Lower leg skin (tissue), 4 donors: ENCODE measurements around the gene MED12. TPM values are rescaled to one million over a fixed set of nuclear protein-coding genes. Genes with fewer than 3 reads are reported as not detected.
A peak's percentile ranks its signal among the peaks of the same experiment; 100 is the strongest.

Experiments used
- DNase-seq, 2 donors: peaks; one replicate each; pipeline ENCODE4 v3.0.0-alpha.2; 2019; ENCODE audit warnings: low spot score in 2 of 2
- H3K4me3 ChIP-seq: fragments of 200-600 bp; sonication (generic); 2 replicates; pipeline ENCODE4 v1.5.1; 2017; ENCODE audit warnings: mild to moderate bottlenecking, low read depth; ENCODE audit not compliant: poor library complexity, severe bottlenecking
- POLR2A ChIP-seq, 2 donors: fragments of 450-650 bp; IDR thresholded peaks; one replicate each; pipeline ENCODE4 v1.6.1; 2016 to 2017; ENCODE audit warnings: antibody characterized with exemption in 2 of 2, mild to moderate bottlenecking in 1 of 2, moderate library complexity in 1 of 2
- WGBS, 2 donors: methylation state at CpG; one replicate each; pipeline ENCODE4 v1.1.5; 2018; 5-methylcytosine and 5-hydroxymethylcytosine counted together
- intact Hi-C: fragments of 100-400 bp; cut with DNase I; formaldehyde crosslinking; loops from one replicate; pipeline ENCODE4 v1.15.0; 2023; ENCODE audit warnings: low total_unique reads
- total RNA-seq, 4 donors: library from RNA; depleted of rRNA; stranded (reverse); fragments of >200 nt; gene quantifications; one replicate each; pipeline ENCODE4 v1.1.0, GENCODE V29; 2016
- TF ChIP-seq, protein P1 (sequence below), 3 donors: fragments of 450-650 bp; IDR thresholded peaks; one replicate each; pipeline ENCODE4 v1.5.1; 2016; ENCODE audit warnings: antibody characterized with exemption in 3 of 3, mild to moderate bottlenecking in 3 of 3, moderate library complexity in 2 of 3

The MED12 gene
- total RNA-seq, 4 donors from 2014 or later, result 27.3 to 42.9 (median 31.7) TPM

DNA sequence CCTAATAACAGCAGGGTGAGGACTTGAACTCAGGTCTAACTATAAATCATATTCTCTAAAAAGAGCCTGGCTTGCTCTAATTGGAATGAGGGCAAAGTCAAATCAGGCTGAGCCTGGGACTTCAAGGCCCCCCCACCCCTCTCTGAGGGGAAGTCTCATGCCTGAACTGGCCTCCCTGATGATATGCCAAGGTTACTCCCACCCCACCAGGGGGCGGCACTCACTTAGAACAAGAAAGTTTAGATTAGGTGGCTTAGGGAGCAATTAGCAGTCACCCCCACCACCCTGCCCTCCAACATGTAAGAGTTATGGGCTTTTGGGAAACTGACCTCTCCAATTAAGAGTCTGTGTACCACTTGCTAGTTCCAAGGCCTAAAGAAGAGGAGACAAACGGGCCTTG, 20.1 kb upstream of the MED12 start:
- intact Hi-C loops, result no loop called here
- DNase-seq, result peak in 1 of 2 donors; percentile 87
- TF ChIP-seq POLR2A (IDR thresholded peaks at IDR 0.05), result no peak
- TF ChIP-seq, protein P1, sequence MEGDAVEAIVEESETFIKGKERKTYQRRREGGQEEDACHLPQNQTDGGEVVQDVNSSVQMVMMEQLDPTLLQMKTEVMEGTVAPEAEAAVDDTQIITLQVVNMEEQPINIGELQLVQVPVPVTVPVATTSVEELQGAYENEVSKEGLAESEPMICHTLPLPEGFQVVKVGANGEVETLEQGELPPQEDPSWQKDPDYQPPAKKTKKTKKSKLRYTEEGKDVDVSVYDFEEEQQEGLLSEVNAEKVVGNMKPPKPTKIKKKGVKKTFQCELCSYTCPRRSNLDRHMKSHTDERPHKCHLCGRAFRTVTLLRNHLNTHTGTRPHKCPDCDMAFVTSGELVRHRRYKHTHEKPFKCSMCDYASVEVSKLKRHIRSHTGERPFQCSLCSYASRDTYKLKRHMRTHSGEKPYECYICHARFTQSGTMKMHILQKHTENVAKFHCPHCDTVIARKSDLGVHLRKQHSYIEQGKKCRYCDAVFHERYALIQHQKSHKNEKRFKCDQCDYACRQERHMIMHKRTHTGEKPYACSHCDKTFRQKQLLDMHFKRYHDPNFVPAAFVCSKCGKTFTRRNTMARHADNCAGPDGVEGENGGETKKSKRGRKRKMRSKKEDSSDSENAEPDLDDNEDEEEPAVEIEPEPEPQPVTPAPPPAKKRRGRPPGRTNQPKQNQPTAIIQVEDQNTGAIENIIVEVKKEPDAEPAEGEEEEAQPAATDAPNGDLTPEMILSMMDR (IDR thresholded peaks at IDR 0.05), result no peak
- WGBS, 2 donors, result 28 to 29% methylated on average over 1 to 2 of the region's 2 CpGs
- no peak overlapping the region for H3K4me3 ChIP-seq

DNA sequence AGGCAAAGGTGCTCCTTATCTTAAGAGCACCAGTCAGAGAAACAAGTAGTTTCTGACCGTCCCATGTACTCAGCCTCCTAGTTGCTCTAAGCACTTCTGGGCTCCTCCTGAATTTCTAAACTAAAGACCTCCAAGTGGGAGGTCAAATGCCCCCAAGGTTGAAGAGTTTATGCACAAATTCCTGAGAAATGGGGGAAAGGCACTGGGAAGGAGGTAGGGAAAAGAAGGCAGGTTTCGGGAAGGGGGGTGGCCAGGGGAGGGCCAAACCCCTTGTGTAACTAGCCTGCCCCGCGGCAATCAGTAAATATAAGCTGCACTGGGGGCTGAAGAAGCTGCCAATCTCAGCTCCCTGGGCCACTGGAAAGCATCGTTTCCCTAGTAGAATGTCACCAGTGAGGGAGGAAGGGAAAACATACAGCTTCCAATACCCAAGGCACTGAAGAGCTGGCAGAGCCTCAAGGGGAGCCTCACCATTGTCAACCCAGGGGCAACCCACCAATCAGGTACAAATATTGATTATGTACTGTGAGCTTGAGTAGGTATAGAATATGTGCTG, 19.4 kb upstream of the MED12 start:
- TF ChIP-seq, protein P1 (IDR thresholded peaks at IDR 0.05), result no peak
- no peak for TF ChIP-seq POLR2A (IDR thresholded peaks at IDR 0.05)

DNA sequence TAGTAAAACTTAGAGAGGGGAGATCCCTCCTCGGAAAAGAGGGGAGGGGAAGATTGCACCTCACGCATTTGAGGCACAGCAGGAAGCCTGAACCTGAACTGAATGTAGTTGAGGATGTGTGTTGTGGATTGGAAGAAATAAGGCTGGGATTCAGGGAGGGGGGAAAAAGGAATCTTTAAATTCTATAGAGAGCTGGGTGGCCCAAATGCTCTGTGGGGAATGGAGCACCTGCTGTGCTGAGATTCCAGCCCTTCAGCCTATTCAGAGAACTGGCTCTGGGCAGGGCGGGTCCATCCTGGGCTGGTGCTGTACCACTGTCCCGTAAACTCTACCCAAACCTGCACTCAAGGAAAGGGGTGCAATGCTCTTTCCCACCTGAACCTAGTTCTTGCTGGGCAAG, 18.7 kb upstream of the MED12 start:
- TF ChIP-seq, protein P1 (IDR thresholded peaks at IDR 0.05), result no peak
- no peak for TF ChIP-seq POLR2A (IDR thresholded peaks at IDR 0.05)
- intact Hi-C loops, result loop anchor here (2.0 kb wide), 1 partner anchor 209 kb away; no protein-coding TSS in a partner anchor

More for the DNA sequence above, 19.4 kb upstream of the MED12 start:
- no peak overlapping the region for H3K4me3 ChIP-seq
- intact Hi-C loops, result no loop called here
- peak in 1 of 2 donors; percentile 48 for DNase-seq
- 50 to 56% methylated on average over 5 of the region's 5 CpGs for WGBS, 2 donors

DNA sequence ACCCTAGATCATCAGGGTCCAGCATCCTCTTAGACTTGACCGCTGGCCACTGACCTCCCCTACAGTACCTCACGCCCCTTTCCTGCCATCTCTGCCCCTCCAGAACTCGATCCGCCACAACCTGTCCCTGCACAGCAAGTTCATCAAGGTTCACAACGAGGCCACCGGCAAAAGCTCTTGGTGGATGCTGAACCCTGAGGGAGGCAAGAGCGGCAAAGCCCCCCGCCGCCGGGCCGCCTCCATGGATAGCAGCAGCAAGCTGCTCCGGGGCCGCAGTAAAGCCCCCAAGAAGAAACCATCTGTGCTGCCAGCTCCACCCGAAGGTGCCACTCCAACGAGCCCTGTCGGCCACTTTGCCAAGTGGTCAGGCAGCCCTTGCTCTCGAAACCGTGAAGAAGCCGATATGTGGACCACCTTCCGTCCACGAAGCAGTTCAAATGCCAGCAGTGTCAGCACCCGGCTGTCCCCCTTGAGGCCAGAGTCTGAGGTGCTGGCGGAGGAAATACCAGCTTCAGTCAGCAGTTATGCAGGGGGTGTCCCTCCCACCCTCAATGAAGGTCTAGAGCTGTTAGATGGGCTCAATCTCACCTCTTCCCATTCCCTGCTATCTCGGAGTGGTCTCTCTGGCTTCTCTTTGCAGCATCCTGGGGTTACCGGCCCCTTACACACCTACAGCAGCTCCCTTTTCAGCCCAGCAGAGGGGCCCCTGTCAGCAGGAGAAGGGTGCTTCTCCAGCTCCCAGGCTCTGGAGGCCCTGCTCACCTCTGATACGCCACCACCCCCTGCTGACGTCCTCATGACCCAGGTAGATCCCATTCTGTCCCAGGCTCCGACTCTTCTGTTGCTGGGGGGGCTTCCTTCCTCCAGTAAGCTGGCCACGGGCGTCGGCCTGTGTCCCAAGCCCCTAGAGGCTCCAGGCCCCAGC, 17.6 kb upstream of the MED12 start:
- TF ChIP-seq POLR2A (IDR thresholded peaks at IDR 0.05), result no peak
- TF ChIP-seq, protein P1 (IDR thresholded peaks at IDR 0.05), result no peak
- 71 to 76% methylated on average over 18 to 28 of the region's 31 CpGs for WGBS, 2 donors
- intact Hi-C loops, result loop anchor here (2.0 kb wide), 1 partner anchor 208 kb away; no protein-coding TSS in a partner anchor
- no peak for DNase-seq
- no peak overlapping the region for H3K4me3 ChIP-seq

More for the DNA sequence above, 18.7 kb upstream of the MED12 start:
- 62 to 80% methylated on average over 4 of the region's 4 CpGs for WGBS, 2 donors
- no peak overlapping the region for H3K4me3 ChIP-seq
- DNase-seq, result peak in 1 of 2 donors; percentile 18

DNA sequence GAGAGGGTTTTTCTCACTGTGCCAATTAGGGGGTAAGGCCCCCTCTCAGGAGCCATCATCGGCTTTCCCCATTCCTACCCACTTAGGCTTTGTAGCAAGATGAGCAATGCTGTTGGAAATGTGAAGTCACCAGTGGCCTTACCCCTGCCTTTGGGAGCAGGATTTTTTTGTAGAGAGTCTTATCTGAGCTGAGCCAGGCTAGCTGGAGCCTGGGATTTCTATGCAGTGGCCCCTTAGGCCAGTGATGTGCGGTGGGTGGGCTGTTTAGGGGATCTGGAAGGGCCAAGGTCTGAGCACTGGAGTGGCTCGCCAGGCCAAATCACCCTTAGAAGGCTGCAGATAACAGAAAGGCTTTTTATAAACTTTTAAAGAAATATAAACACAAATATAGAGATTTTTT, 16.1 kb upstream of the MED12 start:
- intact Hi-C loops, result no loop called here
- no peak for TF ChIP-seq POLR2A (IDR thresholded peaks at IDR 0.05)
- TF ChIP-seq, protein P1 (IDR thresholded peaks at IDR 0.05), result no peak
- DNase-seq, result no peak
- WGBS, 2 donors, result 60 to 71% methylated on average over 2 to 3 of the region's 3 CpGs
- H3K4me3 ChIP-seq, result no peak overlapping the region
